Measurements from ENCODE around the gene SGCD. TPM values are rescaled to one million over a fixed set of nuclear protein-coding genes. Genes with fewer than 3 reads are reported as not detected.

SGCD gene
- total and polyA plus RNA-seq, 4 donors = 12.2 to 129 (median 22.3) TPM

GRCh38 chr5:156469636-156470035, 142.7 kb downstream of the SGCD start:
- no peak for DNase-seq
- H3K27ac ChIP-seq (ENCODE audit: low read depth in 1 of 2, low read length in 2 of 2) = no peak overlapping the region
- intact Hi-C loops (cut with DNase I) = no loop called here

GRCh38 chr5:156471893-156472292, 144.9 kb downstream of the SGCD start:
- 99 to 100% methylated on average over 3 of the region's 3 CpGs for WGBS, 2 donors

More at GRCh38 chr5:156469636-156470035, 142.7 kb downstream of the SGCD start:
- Histone ChIP-seq H3K27me3 (ENCODE audit: control insufficient read depth in 1 of 2, insufficient read depth in 2 of 2, low read length in 1 of 2) (no peaks in the 10 kb centered on the region), H3K4me1 (ENCODE audit: control insufficient read depth in 1 of 2, insufficient read depth in 2 of 2, low read length in 2 of 2) (peaks cover 0 to 2% of the 10 kb centered on the region in 2 donors), H3K4me3 (ENCODE audit: low read length in 2 of 2) (no peak overlapping the region), H3K9me3 (ENCODE audit: control insufficient read depth, low read length) (no peaks in the 10 kb centered on the region), H3K36me3 (ENCODE audit: control insufficient read depth in 1 of 2, insufficient read depth in 2 of 2, low read length in 1 of 2) (peaks cover 0 to 2% of the 10 kb centered on the region in 2 donors)
- ATAC-seq (ENCODE audit: low FRiP score) = no peak
- WGBS, 2 donors = 91 to 96% methylated on average over 3 of the region's 3 CpGs

GRCh38 chr5:156473269-156473908, 146.4 kb downstream of the SGCD start:
- ATAC-seq (ENCODE audit: low FRiP score) = no peak
- H3K9me3 ChIP-seq (ENCODE audit: control insufficient read depth, low read length) = no peaks in the 10 kb centered on the region
- peaks cover 0 to 2% of the 10 kb centered on the region in 2 donors for H3K4me1 ChIP-seq (ENCODE audit: control insufficient read depth in 1 of 2, insufficient read depth in 2 of 2, low read length in 2 of 2)
- intact Hi-C loops (cut with DNase I) = no loop called here
- WGBS, 2 donors = 64 to 65% methylated on average over 7 of the region's 7 CpGs
- no peak overlapping the region for H3K27ac ChIP-seq (ENCODE audit: low read depth in 1 of 2, low read length in 2 of 2)
- no peaks in the 10 kb centered on the region for H3K36me3 ChIP-seq (ENCODE audit: control insufficient read depth in 1 of 2, insufficient read depth in 2 of 2, low read length in 1 of 2)
- no peak for DNase-seq
- no peaks in the 10 kb centered on the region for H3K27me3 ChIP-seq (ENCODE audit: control insufficient read depth in 1 of 2, insufficient read depth in 2 of 2, low read length in 1 of 2)
- H3K4me3 ChIP-seq (ENCODE audit: low read length in 2 of 2) = no peak overlapping the region

More at GRCh38 chr5:156471893-156472292, 144.9 kb downstream of the SGCD start:
- Histone ChIP-seq H3K36me3 (ENCODE audit: control insufficient read depth in 1 of 2, insufficient read depth in 2 of 2, low read length in 1 of 2) (peaks cover 0 to under 1% of the 10 kb centered on the region in 2 donors), H3K27me3 (ENCODE audit: control insufficient read depth in 1 of 2, insufficient read depth in 2 of 2, low read length in 1 of 2) (no peaks in the 10 kb centered on the region), H3K4me1 (ENCODE audit: control insufficient read depth in 1 of 2, insufficient read depth in 2 of 2, low read length in 2 of 2) (peaks cover 0 to 2% of the 10 kb centered on the region in 2 donors), H3K4me3 (ENCODE audit: low read length in 2 of 2) (no peak overlapping the region), H3K27ac (ENCODE audit: low read depth in 1 of 2, low read length in 2 of 2) (no peak overlapping the region), H3K9me3 (ENCODE audit: control insufficient read depth, low read length) (no peaks in the 10 kb centered on the region)
- DNase-seq = no peak
- intact Hi-C loops (cut with DNase I) = no loop called here
- ATAC-seq (ENCODE audit: low FRiP score) = no peak

- DNase-seq (peak; percentile 46 to 77), ATAC-seq (ENCODE audit: low FRiP score) (peak; percentile 61)
- intact Hi-C loops (cut with DNase I) = no loop called here
- H3K9me3 ChIP-seq (ENCODE audit: control insufficient read depth, low read length) = no peaks in the 10 kb centered on the region
- no peaks in the 10 kb centered on the region for H3K36me3 ChIP-seq (ENCODE audit: control insufficient read depth in 1 of 2, insufficient read depth in 2 of 2, low read length in 1 of 2)
- WGBS, 2 donors = 13% methylated on average over 5 of the region's 5 CpGs
- H3K27ac ChIP-seq (ENCODE audit: low read depth in 1 of 2, low read length in 2 of 2) = peak overlapping the region in 1 of 2 donors; percentile 23
- peaks cover 0 to 2% of the 10 kb centered on the region in 2 donors for H3K4me1 ChIP-seq (ENCODE audit: control insufficient read depth in 1 of 2, insufficient read depth in 2 of 2, low read length in 2 of 2)
- no peak overlapping the region for H3K4me3 ChIP-seq (ENCODE audit: low read length in 2 of 2)
- no peaks in the 10 kb centered on the region for H3K27me3 ChIP-seq (ENCODE audit: control insufficient read depth in 1 of 2, insufficient read depth in 2 of 2, low read length in 1 of 2)
Measured at GRCh38 chr5:156474251-156474650, 147.3 kb downstream of the SGCD start.

GRCh38 chr5:156475182-156476157, 148.5 kb downstream of the SGCD start:
- H3K27ac ChIP-seq (ENCODE audit: low read depth in 1 of 2, low read length in 2 of 2) = no peak overlapping the region
- intact Hi-C loops (cut with DNase I) = no loop called here

GRCh38 chr5:156476158-156476551, 149.2 kb downstream of the SGCD start:
- ATAC-seq (ENCODE audit: low FRiP score) = peak; percentile 17
- DNase-seq = no peak
- peaks cover 0 to 2% of the 10 kb centered on the region in 2 donors for H3K4me1 ChIP-seq (ENCODE audit: control insufficient read depth in 1 of 2, insufficient read depth in 2 of 2, low read length in 2 of 2)
- 86 to 90% methylated on average over 3 of the region's 3 CpGs for WGBS, 2 donors
- no peaks in the 10 kb centered on the region for H3K27me3 ChIP-seq (ENCODE audit: control insufficient read depth in 1 of 2, insufficient read depth in 2 of 2, low read length in 1 of 2)
- intact Hi-C loops (cut with DNase I) = no loop called here
- H3K4me3 ChIP-seq (ENCODE audit: low read length in 2 of 2) = no peak overlapping the region
- H3K36me3 ChIP-seq (ENCODE audit: control insufficient read depth in 1 of 2, insufficient read depth in 2 of 2, low read length in 1 of 2) = no peaks in the 10 kb centered on the region
- H3K27ac ChIP-seq (ENCODE audit: low read depth in 1 of 2, low read length in 2 of 2) = no peak overlapping the region
- no peaks in the 10 kb centered on the region for H3K9me3 ChIP-seq (ENCODE audit: control insufficient read depth, low read length)

More at GRCh38 chr5:156475182-156476157, 148.5 kb downstream of the SGCD start:
- 66 to 68% methylated on average over 4 of the region's 4 CpGs for WGBS, 2 donors
- no peak overlapping the region for H3K4me3 ChIP-seq (ENCODE audit: low read length in 2 of 2)
- H3K9me3 ChIP-seq (ENCODE audit: control insufficient read depth, low read length) = no peaks in the 10 kb centered on the region
- ATAC-seq (ENCODE audit: low FRiP score) (peak; percentile 80), DNase-seq (peak in 1 of 2 donors; percentile 55)
- H3K4me1 ChIP-seq (ENCODE audit: control insufficient read depth in 1 of 2, insufficient read depth in 2 of 2, low read length in 2 of 2) = peaks cover 0 to 2% of the 10 kb centered on the region in 2 donors
- no peaks in the 10 kb centered on the region for H3K27me3 ChIP-seq (ENCODE audit: control insufficient read depth in 1 of 2, insufficient read depth in 2 of 2, low read length in 1 of 2)
- no peaks in the 10 kb centered on the region for H3K36me3 ChIP-seq (ENCODE audit: control insufficient read depth in 1 of 2, insufficient read depth in 2 of 2, low read length in 1 of 2)

- Histone ChIP-seq H3K9me3 (ENCODE audit: control insufficient read depth, low read length) (no peaks in the 10 kb centered on the region), H3K4me3 (ENCODE audit: low read length in 2 of 2) (no peak overlapping the region), H3K36me3 (ENCODE audit: control insufficient read depth in 1 of 2, insufficient read depth in 2 of 2, low read length in 1 of 2) (no peaks in the 10 kb centered on the region), H3K27ac (ENCODE audit: low read depth in 1 of 2, low read length in 2 of 2) (no peak overlapping the region), H3K27me3 (ENCODE audit: control insufficient read depth in 1 of 2, insufficient read depth in 2 of 2, low read length in 1 of 2) (no peaks in the 10 kb centered on the region), H3K4me1 (ENCODE audit: control insufficient read depth in 1 of 2, insufficient read depth in 2 of 2, low read length in 2 of 2) (peaks cover 0 to 2% of the 10 kb centered on the region in 2 donors)
- intact Hi-C loops (cut with DNase I) = no loop called here
- DNase-seq (no peak), ATAC-seq (ENCODE audit: low FRiP score) (no peak)
- 89 to 100% methylated on average over 2 of the region's 2 CpGs for WGBS, 2 donors
Measured at GRCh38 chr5:156476678-156477077, 149.7 kb downstream of the SGCD start.

GRCh38 chr5:156477196-156477595, 150.2 kb downstream of the SGCD start:
- intact Hi-C loops (cut with DNase I) = no loop called here
- DNase-seq (no peak), ATAC-seq (ENCODE audit: low FRiP score) (no peak)
- Histone ChIP-seq H3K9me3 (ENCODE audit: control insufficient read depth, low read length) (no peaks in the 10 kb centered on the region), H3K4me1 (ENCODE audit: control insufficient read depth in 1 of 2, insufficient read depth in 2 of 2, low read length in 2 of 2) (peaks cover 0 to 2% of the 10 kb centered on the region in 2 donors), H3K36me3 (ENCODE audit: control insufficient read depth in 1 of 2, insufficient read depth in 2 of 2, low read length in 1 of 2) (no peaks in the 10 kb centered on the region), H3K27ac (ENCODE audit: low read depth in 1 of 2, low read length in 2 of 2) (no peak overlapping the region), H3K4me3 (ENCODE audit: low read length in 2 of 2) (no peak overlapping the region), H3K27me3 (ENCODE audit: control insufficient read depth in 1 of 2, insufficient read depth in 2 of 2, low read length in 1 of 2) (no peaks in the 10 kb centered on the region)
- 71 to 80% methylated on average over 1 of the region's 1 CpG for WGBS, 2 donors
